Endothelial cell (in vitro differentiated cells): ENCODE results near the gene MED23. TPM values are rescaled to one million over a fixed set of nuclear protein-coding genes. Genes with fewer than 3 reads are reported as not detected.

Source experiments
- DNase-seq: peaks from one replicate; pipeline ENCODE4 v3.0.0; 2021; ENCODE audit warnings: low spot score
- H3K27ac Mint-ChIP-seq: one replicate; pipeline ENCODE4 v1.8.0; 2021; ENCODE audit warnings: mixed read lengths, inconsistent platforms; ENCODE audit not compliant: unreplicated experiment
- H3K27me3 Mint-ChIP-seq: one replicate; pipeline ENCODE4 v1.8.0; 2021; ENCODE audit warnings: mild to moderate bottlenecking, moderate library complexity, mixed read lengths, inconsistent platforms; ENCODE audit not compliant: unreplicated experiment
- H3K36me3 Mint-ChIP-seq: one replicate; pipeline ENCODE4 v1.8.0; 2021; ENCODE audit warnings: mild to moderate bottlenecking, low read depth, mixed read lengths, inconsistent platforms; ENCODE audit not compliant: unreplicated experiment
- H3K4me1 Mint-ChIP-seq: one replicate; pipeline ENCODE4 v1.8.0; 2021; ENCODE audit warnings: mild to moderate bottlenecking, mixed read lengths, inconsistent platforms; ENCODE audit not compliant: unreplicated experiment
- H3K4me3 Mint-ChIP-seq: one replicate; pipeline ENCODE4 v1.8.0; 2021; ENCODE audit warnings: mild to moderate bottlenecking, mixed read lengths, inconsistent platforms; ENCODE audit not compliant: unreplicated experiment
- H3K9me3 Mint-ChIP-seq: one replicate; pipeline ENCODE4 v1.8.0; 2021; ENCODE audit warnings: mixed read lengths, inconsistent platforms; ENCODE audit not compliant: unreplicated experiment
- total RNA-seq: library from RNA; stranded (reverse); fragmentation: NEBNext Ultra II Directional; extraction: Animal tissue kit (Norgen Biotek cat#: 25700); gene quantifications from one replicate; pipeline ENCODE4 v1.2.1, GENCODE V29; 2021; ENCODE audit not compliant: unreplicated experiment
- TF ChIP-seq, protein P1 (sequence below): fragments of 200-600 bp; sonication (generic); IDR thresholded peaks from one replicate; pipeline ENCODE4 v1.5.0; 2021; ENCODE audit warnings: antibody characterized with exemption; ENCODE audit not compliant: unreplicated experiment

The MED23 gene
- total RNA-seq, 1 donor from 2014 or later = 32.1 TPM

DNA sequence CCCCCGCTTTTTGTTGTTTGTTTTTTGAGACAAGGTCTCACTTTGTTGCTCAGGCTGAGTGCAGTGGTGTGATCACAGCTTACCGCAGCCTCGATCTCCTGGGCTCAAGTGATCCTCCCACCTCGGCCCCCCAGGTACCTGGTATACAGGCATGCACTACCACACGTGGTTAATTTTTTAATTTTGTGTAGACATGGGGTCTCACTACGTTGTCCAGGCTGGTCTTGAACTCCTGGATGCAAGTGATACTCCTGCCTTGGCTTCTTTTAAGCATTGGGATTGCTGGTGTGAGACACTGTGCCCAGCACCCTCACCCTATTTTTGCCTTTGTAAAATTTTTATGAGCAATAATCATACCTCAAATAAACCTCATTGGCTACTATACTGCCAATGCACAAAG is 14.5 kb upstream of the MED23 start:
- H3K27ac Mint-ChIP-seq = no peak overlapping the region
- TF ChIP-seq, protein P1, sequence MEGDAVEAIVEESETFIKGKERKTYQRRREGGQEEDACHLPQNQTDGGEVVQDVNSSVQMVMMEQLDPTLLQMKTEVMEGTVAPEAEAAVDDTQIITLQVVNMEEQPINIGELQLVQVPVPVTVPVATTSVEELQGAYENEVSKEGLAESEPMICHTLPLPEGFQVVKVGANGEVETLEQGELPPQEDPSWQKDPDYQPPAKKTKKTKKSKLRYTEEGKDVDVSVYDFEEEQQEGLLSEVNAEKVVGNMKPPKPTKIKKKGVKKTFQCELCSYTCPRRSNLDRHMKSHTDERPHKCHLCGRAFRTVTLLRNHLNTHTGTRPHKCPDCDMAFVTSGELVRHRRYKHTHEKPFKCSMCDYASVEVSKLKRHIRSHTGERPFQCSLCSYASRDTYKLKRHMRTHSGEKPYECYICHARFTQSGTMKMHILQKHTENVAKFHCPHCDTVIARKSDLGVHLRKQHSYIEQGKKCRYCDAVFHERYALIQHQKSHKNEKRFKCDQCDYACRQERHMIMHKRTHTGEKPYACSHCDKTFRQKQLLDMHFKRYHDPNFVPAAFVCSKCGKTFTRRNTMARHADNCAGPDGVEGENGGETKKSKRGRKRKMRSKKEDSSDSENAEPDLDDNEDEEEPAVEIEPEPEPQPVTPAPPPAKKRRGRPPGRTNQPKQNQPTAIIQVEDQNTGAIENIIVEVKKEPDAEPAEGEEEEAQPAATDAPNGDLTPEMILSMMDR = no peak
- no peaks in the 10 kb centered on the region for H3K9me3 Mint-ChIP-seq
- no peaks in the 10 kb centered on the region for H3K36me3 Mint-ChIP-seq
- DNase-seq = no peak
- H3K4me3 Mint-ChIP-seq = no peak overlapping the region
- H3K27me3 Mint-ChIP-seq = peaks cover 2% of the 10 kb centered on the region
- H3K4me1 Mint-ChIP-seq = no peaks in the 10 kb centered on the region

DNA sequence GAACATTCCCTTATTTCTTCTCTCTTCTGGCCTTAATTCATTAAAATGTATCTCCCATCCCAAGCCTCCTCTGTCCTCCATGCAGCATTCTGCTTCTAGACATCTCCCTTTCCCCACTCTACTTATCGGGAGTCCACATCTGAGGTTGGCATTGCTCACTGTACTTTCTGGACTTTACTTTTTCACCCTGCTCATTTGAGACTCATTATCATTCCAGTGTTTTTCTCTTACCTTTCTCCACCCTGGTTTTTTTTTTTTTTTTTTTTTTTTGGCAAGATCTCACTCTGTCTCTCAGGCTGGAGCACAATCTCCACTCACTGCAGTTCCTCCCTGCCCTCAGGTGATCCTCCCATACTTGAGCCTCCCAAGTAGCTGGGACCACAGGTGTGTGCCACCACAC is 13.5 kb upstream of the MED23 start:
- H3K4me1 Mint-ChIP-seq = no peaks in the 10 kb centered on the region
- H3K27ac Mint-ChIP-seq = no peak overlapping the region
- no peaks in the 10 kb centered on the region for H3K36me3 Mint-ChIP-seq
- DNase-seq = no peak
- H3K27me3 Mint-ChIP-seq = peaks cover 2% of the 10 kb centered on the region
- H3K9me3 Mint-ChIP-seq = no peaks in the 10 kb centered on the region
- no peak overlapping the region for H3K4me3 Mint-ChIP-seq
- TF ChIP-seq, protein P1 = no peak

DNA sequence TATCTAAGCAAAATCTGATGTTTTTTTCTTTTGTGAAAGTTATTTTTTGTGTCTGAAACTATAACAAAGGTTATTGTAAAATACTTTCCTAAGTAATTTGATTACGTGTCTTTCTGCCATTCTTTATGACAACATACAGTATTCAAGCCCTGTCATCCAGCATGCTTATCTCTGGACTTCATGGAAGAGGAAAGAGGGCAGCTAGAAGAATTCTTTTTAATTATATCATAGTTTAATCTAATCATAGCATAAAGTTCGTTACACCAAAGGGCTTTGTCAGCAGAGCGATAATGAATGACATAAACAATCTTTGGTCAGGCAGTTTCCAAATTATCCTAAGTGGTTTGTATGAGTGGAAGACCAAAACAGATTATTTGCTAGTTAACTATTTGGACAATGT is 12.5 kb upstream of the MED23 start:
- H3K27ac Mint-ChIP-seq = no peak overlapping the region
- TF ChIP-seq, protein P1 = no peak
- no peak for DNase-seq
- H3K27me3 Mint-ChIP-seq = peaks cover 2% of the 10 kb centered on the region
- H3K36me3 Mint-ChIP-seq = no peaks in the 10 kb centered on the region
- no peaks in the 10 kb centered on the region for H3K4me1 Mint-ChIP-seq
- no peak overlapping the region for H3K4me3 Mint-ChIP-seq
- H3K9me3 Mint-ChIP-seq = no peaks in the 10 kb centered on the region

DNA sequence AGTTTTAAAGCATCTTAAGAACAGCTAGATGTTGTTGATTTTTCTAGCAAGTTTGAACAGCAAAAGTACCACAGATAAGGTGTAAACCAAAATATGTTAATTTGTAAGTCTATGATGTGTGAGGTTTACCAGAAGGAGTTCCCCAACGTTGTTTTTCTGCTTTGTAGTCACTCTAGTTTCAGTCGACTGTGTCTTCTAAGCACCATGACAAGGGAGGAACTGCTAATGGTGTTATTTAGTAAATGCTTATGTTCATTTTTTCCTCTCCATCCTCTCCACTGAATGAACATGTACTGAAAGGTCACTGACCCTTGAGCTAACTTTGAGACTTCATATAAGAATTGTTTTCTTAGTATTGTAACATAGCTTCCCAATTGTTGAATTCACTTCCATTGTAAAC is 12.1 kb upstream of the MED23 start:
- Mint-ChIP-seq H3K27ac (no peak overlapping the region), H3K9me3 (no peaks in the 10 kb centered on the region), H3K4me1 (no peaks in the 10 kb centered on the region), H3K36me3 (no peaks in the 10 kb centered on the region), H3K27me3 (peaks cover 2% of the 10 kb centered on the region), H3K4me3 (no peak overlapping the region)
- DNase-seq = no peak
- TF ChIP-seq, protein P1 = no peak

DNA sequence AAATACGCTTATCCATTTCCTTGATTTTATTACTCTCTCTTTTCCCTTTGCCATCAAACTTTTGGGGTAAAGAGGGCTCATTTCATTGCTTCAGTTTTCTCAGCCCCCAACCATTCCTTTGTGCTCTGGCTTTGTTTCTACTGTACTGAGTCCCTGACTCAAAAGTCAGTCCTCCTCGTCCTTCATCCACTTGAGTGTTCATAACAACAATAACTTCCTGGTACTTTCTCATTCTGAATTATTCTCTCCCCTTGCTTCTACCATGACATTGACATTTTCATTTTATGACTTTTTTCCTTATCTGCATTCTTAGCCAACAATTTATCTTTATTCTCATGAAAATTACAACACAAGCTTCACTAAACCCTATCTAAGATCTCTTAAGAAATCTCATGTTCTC is 10.0 kb upstream of the MED23 start:
- Mint-ChIP-seq H3K4me1 (no peaks in the 10 kb centered on the region), H3K27me3 (peaks cover 2% of the 10 kb centered on the region), H3K36me3 (no peaks in the 10 kb centered on the region), H3K9me3 (no peaks in the 10 kb centered on the region), H3K4me3 (no peak overlapping the region), H3K27ac (no peak overlapping the region)
- TF ChIP-seq, protein P1 = no peak
- no peak for DNase-seq
